UCSD-AML1 (cell line): ENCODE measurements around the gene LPAR3.
A peak's percentile ranks its signal among the peaks of the same experiment; 100 is the strongest.

Experiments used
- DNase-seq: peaks from one replicate; lab custom pipeline; 2025; ENCODE audit not compliant: unreplicated experiment; lab: John Stamatoyannopoulos, UW

The LPAR3 gene

GRCh38 chr1:84780000-84780716 lies 112.8 kb downstream of the LPAR3 start:
- peak; percentile 41 for DNase-seq

- DNase-seq: no peak
Measured at GRCh38 chr1:84776639-84777038, 116.4 kb downstream of the LPAR3 start.

DNA sequence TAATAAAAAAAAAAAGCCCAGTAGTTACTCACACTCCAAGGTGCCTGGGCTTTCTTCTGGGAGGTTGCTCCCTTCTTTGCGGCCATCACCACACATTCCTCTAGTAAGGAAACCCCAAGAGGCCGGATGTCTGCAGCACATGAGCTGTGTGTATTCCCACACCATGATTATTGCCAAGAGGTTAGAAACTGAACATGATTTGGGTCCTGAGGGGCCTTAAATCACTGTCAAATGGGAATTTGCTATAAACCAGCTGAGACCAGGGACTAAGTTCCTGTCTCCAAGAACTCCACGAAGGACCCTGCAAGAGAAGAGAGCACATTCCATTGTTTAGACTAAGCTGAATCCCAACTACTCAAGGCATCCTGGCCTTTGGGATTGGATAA lies 117.5 kb downstream of the LPAR3 start:
- DNase-seq: no peak

GRCh38 chr1:84774669-84775534 lies 118.1 kb downstream of the LPAR3 start:
- no peak for DNase-seq

GRCh38 chr1:84773933-84774497 lies 119.0 kb downstream of the LPAR3 start:
- DNase-seq: no peak

DNA sequence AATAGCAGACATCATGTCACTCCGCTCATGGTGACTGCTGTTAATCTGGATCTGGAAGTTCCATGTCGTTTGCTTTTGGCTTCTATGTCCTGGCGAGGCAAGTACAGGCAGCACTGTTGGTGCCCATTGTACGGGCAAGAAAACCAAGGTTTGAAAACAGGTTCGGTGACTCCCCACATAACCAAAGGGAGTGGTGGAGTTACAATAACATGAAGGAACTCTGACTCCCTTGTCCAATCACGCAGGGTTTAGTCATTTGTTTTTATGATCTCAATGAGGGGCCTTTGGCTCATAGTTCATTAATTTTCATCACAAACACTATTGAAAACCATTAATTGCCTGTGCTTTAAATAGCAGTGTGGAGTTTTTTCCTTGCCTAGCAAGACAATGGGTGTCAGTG lies 119.8 kb downstream of the LPAR3 start:
- DNase-seq: no peak

- DNase-seq: peak; percentile 57
Measured at GRCh38 chr1:84772428-84772943, 120.5 kb downstream of the LPAR3 start.

DNA sequence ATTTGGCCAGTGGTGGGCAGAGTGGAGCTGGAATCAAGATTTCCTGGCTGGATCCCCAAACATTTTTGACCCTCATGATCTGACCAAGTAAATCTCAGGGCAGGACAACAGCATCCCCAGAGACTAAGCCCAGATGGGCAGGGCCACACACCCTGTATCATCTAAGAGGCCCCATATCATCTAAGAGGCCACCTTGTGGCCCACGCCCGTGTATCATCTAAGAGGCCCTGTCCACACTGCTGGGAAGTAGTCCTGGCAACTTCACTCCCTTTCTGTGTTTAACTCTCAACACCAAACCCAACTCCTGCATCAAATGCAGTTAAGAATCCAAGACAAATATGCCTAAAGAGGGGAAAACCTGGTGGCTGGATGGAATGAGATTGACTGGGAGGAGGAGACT lies 121.1 kb downstream of the LPAR3 start:
- DNase-seq: no peak

DNA sequence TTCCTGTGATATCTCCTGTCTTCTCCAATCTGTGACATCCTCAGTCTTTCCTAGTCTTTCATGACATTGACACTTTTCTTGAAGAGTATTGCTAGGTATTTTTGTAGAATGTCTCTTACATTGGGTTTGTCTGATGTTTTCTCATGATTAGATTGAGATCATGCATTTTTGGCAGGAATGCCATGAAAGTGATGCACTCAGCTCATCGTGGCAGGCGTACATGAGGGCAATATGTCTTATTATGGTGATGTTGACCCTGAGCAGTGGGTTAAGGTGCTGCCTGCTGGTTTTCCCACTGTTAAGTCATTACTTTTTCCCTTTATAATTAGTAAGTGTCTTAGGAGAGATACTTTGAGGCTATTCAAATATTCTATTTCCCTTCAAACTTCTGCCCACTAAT lies 122.5 kb downstream of the LPAR3 start:
- DNase-seq: no peak

- DNase-seq: no peak
Measured at GRCh38 chr1:84769636-84770035, 123.4 kb downstream of the LPAR3 start.

DNA sequence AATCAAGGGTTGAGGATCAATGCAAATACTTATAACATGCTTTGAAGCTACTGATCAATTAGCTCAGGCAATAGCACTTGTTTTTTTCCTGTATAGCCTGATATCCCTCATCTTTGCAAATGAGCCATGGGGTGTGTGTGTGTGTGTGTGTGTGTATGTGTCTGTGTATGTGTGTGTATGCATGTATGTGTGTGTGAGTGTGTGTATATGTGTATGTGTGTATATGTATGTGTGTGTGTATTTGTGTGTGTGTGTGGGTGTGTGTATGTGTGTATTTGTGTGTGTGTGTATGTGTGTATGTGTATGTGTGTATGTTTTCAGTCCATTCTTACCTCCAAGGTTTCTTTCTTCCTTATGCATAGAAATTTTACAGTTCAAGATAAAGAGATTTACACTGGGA lies 124.4 kb downstream of the LPAR3 start:
- no peak for DNase-seq

DNA sequence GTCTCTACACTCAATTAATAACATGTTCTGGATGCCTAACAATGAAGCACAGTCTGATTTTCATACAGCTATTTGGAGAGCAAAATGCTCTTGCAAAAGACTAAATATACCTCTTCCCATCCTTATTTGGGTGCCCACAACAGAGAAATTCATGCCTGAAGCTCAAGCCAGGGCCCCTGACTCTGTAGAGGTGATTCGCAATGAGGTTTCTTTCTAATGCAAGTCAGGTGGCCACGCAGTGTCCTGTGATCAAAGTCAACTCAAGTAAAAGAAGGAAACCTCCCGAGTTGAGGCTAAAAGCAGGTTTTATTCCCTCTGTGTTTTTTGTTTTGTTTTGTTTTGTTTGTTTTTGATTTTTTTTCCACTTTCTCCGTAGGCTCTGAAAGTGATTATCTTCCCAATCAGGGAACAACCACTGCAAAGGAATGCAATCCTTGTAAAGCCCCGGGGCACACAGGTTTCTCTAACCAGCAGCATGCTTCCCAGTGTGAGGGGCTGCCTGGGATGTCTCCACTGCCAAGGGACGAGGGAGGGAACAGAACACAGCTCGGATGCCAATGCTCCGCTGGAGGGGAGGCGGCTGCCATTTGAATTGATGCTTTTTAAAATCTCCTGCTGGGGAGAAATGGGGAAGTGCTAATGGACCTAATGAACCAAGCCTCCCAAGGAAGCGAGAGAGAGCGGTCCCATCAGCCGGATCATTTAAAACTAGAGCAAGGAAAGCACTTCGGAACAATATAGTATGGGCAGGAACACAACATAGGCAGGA lies 128.9 kb downstream of the LPAR3 start:
- DNase-seq: no peak

DNA sequence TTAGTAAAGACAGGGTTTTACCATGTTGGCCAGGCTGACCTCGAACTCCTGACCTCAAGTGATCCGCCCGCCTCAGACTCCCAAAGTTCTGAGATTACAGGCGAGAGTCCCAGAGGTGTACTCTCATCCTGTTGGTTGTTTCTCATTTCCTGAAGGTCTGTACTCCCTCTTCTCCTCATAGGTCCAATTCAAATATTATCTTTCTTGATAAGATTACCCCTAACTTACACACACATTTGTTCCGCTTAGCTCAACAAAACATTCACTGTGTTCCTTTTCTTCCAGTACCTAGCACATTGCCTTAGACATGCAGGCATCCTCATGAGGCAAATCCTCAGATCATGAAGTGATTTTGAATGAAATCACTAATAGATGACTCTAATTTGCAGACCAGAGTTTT lies 130.3 kb downstream of the LPAR3 start:
- DNase-seq: no peak
